Endothelial cell of hepatic sinusoid (primary cell): Measurements from ENCODE around the gene C10orf53.

Experiments used
- in situ Hi-C: cut with HindIII; loops from 2 replicates; pipeline ENCODE4 v1.10.0; 2017; ENCODE audit warnings: low sequenced_read_pairs

C10orf53 gene

GRCh38 chr10:49736564-49737113 lies 57.2 kb downstream of the C10orf53 start:
- in situ Hi-C loops: no loop called here

GRCh38 chr10:49737474-49738201 lies 58.2 kb downstream of the C10orf53 start:
- in situ Hi-C loops: no loop called here

- in situ Hi-C loops: no loop called here
Measured at GRCh38 chr10:49738616-49739360, 59.3 kb downstream of the C10orf53 start.

GRCh38 chr10:49739426-49739825 lies 60.0 kb downstream of the C10orf53 start:
- in situ Hi-C loops: no loop called here

- in situ Hi-C loops: no loop called here
Measured at GRCh38 chr10:49740346-49741107, 61.1 kb downstream of the C10orf53 start.

- in situ Hi-C loops: no loop called here
Measured at GRCh38 chr10:49741108-49741995, 61.9 kb downstream of the C10orf53 start.

GRCh38 chr10:49742683-49743463 lies 63.4 kb downstream of the C10orf53 start:
- in situ Hi-C loops: no loop called here

- in situ Hi-C loops: no loop called here
Measured at GRCh38 chr10:49743464-49744075, 64.1 kb downstream of the C10orf53 start.

GRCh38 chr10:49744091-49744685 lies 64.7 kb downstream of the C10orf53 start:
- in situ Hi-C loops: no loop called here

- in situ Hi-C loops: no loop called here
Measured at GRCh38 chr10:49744924-49745605, 65.6 kb downstream of the C10orf53 start.

GRCh38 chr10:49745756-49746155 lies 66.3 kb downstream of the C10orf53 start:
- in situ Hi-C loops: no loop called here

GRCh38 chr10:49746626-49747302 lies 67.3 kb downstream of the C10orf53 start:
- in situ Hi-C loops: no loop called here
